Memory B cell (primary cell): ENCODE results near the gene RHBDD1.
"Not testable (repeated sequence)": the region's sequence is repeated elsewhere in the genome, so short reads cannot be mapped to it uniquely, and the experiment has no call there.

ENCODE experiments used
- ATAC-seq: fragments of 150-1000 bp; cut with Tn5 transposase; 2 replicates; pipeline ENCODE4 v1.10.0; 2021; ENCODE audit warnings: low read depth, mild to moderate bottlenecking, moderate library complexity
- DNase-seq, 2 donors: peaks; one replicate each; pipeline ENCODE4 v3.0.0; 2022; ENCODE audit warnings: low spot score in 2 of 2
- H3K27ac Mint-ChIP-seq: one replicate; pipeline ENCODE4 v1.8.0; 2022; ENCODE audit warnings: mild to moderate bottlenecking, moderate library complexity, mixed read lengths
- H3K27me3 Mint-ChIP-seq: one replicate; pipeline ENCODE4 v1.8.0; 2022; ENCODE audit warnings: mixed read lengths
- H3K36me3 Mint-ChIP-seq: one replicate; pipeline ENCODE4 v1.8.0; 2022; ENCODE audit warnings: mild to moderate bottlenecking, mixed read lengths
- H3K4me1 Mint-ChIP-seq: one replicate; pipeline ENCODE4 v1.8.0; 2022; ENCODE audit warnings: mixed read lengths
- H3K4me3 Mint-ChIP-seq: one replicate; pipeline ENCODE4 v1.8.0; 2022; ENCODE audit warnings: mild to moderate bottlenecking, moderate library complexity, mixed read lengths
- H3K9me3 Mint-ChIP-seq: one replicate; pipeline ENCODE4 v1.8.0; 2022; ENCODE audit warnings: mixed read lengths

Gene RHBDD1

DNA sequence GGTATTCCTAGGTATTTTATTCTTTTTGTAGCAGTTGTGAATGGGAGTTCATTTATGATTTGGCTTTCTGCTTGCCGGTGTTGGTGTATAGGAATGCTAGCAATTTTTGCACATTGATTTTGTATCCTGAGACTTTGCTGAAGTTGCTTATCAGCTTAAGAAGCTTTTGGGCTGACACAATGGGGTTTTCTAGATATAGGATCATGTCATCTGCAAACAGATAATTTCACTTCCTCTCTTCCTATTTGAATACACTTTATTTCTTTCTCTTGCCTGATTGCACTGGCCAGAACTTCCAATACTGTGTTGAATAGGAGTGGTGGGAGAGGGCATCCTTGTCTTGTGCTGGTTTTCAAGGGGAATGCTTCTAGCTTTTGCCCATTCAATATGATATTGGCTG, 7.1 kb downstream of the RHBDD1 start:
- Mint-ChIP-seq H3K36me3 (peaks cover 13% of the 10 kb centered on the region), H3K4me3 (peak overlapping the region; percentile 68), H3K4me1 (peaks cover 47% of the 10 kb centered on the region), H3K27ac (peak overlapping the region; percentile 89)
- not testable (repeated sequence) for DNase-seq, H3K9me3 Mint-ChIP-seq, H3K27me3 Mint-ChIP-seq, ATAC-seq

DNA sequence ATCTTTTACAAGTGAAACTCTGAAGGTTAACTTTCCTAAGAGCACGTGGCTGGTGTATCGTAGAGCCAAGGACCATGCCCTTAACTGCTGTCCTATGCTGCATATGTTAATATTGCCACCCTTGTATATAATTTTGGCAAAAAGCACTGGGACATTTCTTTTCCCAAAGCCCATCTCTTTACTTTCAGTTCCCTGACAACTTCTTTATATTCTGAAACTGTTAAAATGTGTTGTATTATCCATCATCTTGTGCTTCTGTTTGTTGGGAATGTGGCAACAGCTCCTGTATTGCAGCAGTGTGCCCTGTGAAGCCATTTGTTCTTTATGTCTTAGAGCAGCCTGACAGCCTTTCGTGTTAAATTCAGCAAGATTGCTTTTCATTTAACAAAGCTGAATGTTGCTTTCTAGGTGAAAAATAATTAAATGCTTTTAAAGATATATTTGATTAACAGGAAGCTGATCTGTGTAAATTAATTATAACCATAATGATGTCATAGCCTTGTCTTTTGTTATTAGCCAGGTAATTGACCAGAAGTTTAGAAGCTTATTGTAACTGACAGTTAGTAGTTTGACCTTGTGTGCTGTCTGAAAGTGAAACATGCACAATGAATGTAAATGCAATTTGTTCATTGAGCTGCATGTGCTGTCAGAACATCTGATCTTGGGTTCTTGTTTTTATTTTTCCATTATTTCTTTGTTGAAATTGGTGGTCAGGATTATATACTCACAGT, 9.7 kb downstream of the RHBDD1 start:
- H3K27me3 Mint-ChIP-seq: no peaks in the 10 kb centered on the region
- ATAC-seq: no peak
- DNase-seq: no peak
- H3K36me3 Mint-ChIP-seq: peaks cover 16% of the 10 kb centered on the region
- H3K9me3 Mint-ChIP-seq: peaks cover 4% of the 10 kb centered on the region
- peaks cover 33% of the 10 kb centered on the region for H3K4me1 Mint-ChIP-seq
- H3K27ac Mint-ChIP-seq: no peak overlapping the region
- no peak overlapping the region for H3K4me3 Mint-ChIP-seq

DNA sequence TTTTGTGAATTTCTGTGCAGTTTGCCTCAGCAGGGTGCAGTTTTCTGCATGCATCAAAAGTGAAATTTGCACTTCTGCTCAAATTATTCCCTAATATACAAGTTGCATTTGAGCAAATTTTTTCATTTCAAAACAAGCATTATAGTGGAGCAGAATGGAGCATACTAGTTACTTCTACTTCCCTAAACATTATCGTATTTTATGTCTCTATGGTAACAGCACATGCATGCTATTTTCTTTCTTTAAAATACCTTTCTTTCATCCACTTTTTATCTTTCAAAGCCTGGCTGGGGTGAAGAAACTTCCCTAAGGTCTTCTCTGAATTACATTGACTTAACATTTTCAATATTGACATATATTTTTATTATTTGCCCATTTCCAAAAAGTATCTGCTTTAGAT, 11.2 kb downstream of the RHBDD1 start:
- Mint-ChIP-seq H3K9me3 (peaks cover 4% of the 10 kb centered on the region), H3K4me1 (peaks cover 35% of the 10 kb centered on the region), H3K4me3 (no peak overlapping the region), H3K36me3 (peaks cover 18% of the 10 kb centered on the region), H3K27me3 (no peaks in the 10 kb centered on the region), H3K27ac (peak overlapping the region; percentile 12)
- DNase-seq: no peak
- ATAC-seq: peak; percentile 68

DNA sequence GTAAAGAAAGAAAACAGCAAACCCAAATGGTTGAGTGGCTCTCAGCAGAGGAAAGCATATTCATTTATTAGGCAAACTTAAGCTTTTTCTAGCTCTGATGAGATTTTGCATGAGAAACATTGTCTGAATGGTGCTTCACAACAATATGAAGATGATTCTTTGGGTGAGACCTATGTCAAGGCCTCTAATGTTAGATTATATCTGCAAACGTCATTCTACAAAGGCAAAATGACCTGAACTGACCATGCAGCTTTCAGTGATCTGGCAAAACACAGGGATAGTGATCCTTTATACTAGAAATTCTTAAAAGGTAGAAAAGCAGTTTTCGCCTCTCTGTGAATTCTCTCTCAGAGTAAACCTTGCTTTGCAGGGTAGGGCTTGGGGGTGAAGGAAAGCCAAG, 11.7 kb downstream of the RHBDD1 start:
- Mint-ChIP-seq H3K4me1 (peaks cover 33% of the 10 kb centered on the region), H3K27me3 (no peaks in the 10 kb centered on the region), H3K36me3 (peaks cover 18% of the 10 kb centered on the region), H3K9me3 (peaks cover 4% of the 10 kb centered on the region), H3K27ac (no peak overlapping the region), H3K4me3 (no peak overlapping the region)
- ATAC-seq (no peak), DNase-seq (no peak)

DNA sequence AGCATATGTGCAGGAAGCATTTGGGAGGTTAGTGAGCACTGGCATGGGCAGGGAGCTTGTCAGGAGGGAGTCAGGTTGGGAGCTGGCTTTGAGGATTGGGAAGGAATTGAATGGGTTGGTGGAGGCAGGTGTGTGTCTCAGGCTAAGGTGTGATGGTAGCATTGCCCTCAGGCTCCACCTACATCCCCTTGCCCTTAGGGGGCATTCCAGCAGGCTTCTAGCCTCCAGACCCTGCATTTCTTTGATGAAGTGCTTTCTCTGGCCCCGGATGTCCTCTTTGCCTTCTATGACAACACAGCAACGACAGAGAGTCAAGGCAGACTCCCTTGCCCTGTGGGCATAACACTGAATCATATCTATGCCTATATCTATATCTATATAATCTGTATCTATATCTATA, 13.5 kb downstream of the RHBDD1 start:
- peaks cover 18% of the 10 kb centered on the region for H3K4me1 Mint-ChIP-seq
- ATAC-seq (no peak), DNase-seq (no peak)
- H3K27me3 Mint-ChIP-seq: no peaks in the 10 kb centered on the region
- H3K27ac Mint-ChIP-seq: no peak overlapping the region
- no peaks in the 10 kb centered on the region for H3K9me3 Mint-ChIP-seq
- H3K36me3 Mint-ChIP-seq: peaks cover 10% of the 10 kb centered on the region
- no peak overlapping the region for H3K4me3 Mint-ChIP-seq

DNA sequence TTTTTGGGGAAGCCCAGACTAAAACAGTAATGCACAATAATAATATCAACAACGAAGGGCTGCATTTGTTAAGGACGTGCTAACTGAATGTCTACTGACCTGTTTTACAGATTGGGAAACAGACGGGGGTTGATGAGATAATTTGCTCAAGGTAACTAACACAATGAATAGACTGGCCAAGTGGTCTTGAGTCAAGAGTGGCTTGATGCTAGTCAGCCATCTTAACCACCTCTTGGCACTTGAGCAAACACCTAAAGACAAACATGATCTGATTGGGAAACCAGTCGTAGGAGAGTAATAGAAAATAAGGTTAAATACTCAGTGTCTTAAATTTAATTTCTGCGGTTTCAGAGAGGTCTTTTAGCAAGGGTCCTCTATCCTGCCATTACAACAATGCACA, 14.2 kb downstream of the RHBDD1 start:
- no peak for DNase-seq
- ATAC-seq: no peak
- peaks cover 14% of the 10 kb centered on the region for H3K36me3 Mint-ChIP-seq
- H3K4me3 Mint-ChIP-seq: no peak overlapping the region
- no peaks in the 10 kb centered on the region for H3K27me3 Mint-ChIP-seq
- no peak overlapping the region for H3K27ac Mint-ChIP-seq
- peaks cover 23% of the 10 kb centered on the region for H3K4me1 Mint-ChIP-seq
- peaks cover 1% of the 10 kb centered on the region for H3K9me3 Mint-ChIP-seq

DNA sequence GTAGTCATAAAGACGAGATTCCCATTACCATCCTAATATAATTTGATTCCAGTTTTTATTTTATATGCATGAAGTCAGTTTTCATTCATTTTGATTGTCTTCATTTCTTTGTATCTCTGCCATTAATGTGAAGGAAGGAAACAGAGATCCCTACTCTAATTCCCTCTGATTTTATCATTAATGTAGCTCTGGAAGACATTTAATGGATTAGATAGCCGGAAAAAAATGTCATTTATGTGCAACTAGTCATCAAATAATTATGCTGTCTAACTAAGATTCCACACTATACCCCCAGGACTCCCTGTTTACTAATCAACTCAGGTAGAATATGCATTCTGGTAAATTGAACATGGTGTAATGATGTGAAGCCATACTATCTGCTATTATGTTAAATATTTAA, 19.9 kb downstream of the RHBDD1 start:
- Mint-ChIP-seq H3K27ac (no peak overlapping the region), H3K36me3 (peaks cover 11% of the 10 kb centered on the region), H3K9me3 (peaks cover 1% of the 10 kb centered on the region), H3K27me3 (no peaks in the 10 kb centered on the region), H3K4me3 (no peak overlapping the region), H3K4me1 (peaks cover 33% of the 10 kb centered on the region)
- no peak for DNase-seq
- no peak for ATAC-seq

DNA sequence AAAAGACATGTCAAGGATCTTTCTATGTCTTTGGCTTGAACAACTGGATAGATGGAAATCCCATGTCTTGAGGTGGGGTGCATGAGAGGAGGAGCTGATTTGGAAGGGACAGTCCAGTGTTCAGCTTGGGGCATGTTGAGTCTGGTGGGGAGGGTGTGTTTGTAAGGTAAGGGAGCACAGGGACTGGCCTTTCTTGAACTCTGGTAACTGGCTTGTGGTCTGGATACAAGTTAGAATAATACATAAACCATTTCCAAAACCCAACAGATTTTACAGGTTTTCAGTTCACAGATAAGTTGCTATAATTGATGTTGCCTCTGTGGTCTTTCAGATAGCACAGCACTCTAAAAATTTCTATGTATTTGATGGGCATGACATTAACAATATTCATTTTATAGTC, 24.2 kb downstream of the RHBDD1 start:
- Mint-ChIP-seq H3K4me3 (no peak overlapping the region), H3K4me1 (peaks cover 41% of the 10 kb centered on the region), H3K27ac (peak overlapping the region; percentile 0), H3K27me3 (no peaks in the 10 kb centered on the region), H3K36me3 (peaks cover 9% of the 10 kb centered on the region), H3K9me3 (no peaks in the 10 kb centered on the region)
- DNase-seq (no peak), ATAC-seq (no peak)

DNA sequence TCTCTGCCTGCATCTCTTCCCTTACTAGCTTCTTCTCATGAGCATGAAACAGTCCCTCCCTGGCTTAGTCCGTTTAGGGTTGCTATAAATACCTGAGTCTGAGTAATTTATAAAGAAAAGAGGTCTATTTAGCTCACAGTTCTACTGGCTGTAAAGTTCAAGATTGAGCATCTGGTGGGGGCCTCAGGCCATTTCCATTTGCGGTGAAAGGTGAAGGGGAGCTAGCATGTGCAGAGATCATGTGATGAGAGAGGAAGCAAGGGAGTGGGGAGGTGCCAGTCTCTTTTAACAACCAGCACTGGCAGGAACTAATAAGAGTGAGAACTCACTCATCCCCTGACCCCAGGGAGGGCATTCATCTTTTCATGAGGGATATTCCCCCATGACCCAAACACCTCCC, 26.8 kb downstream of the RHBDD1 start:
- H3K27ac Mint-ChIP-seq: no peak overlapping the region
- DNase-seq (no peak), ATAC-seq (peak; percentile 58)
- H3K9me3 Mint-ChIP-seq: no peaks in the 10 kb centered on the region
- no peaks in the 10 kb centered on the region for H3K27me3 Mint-ChIP-seq
- H3K4me1 Mint-ChIP-seq: peaks cover 39% of the 10 kb centered on the region
- no peak overlapping the region for H3K4me3 Mint-ChIP-seq
- H3K36me3 Mint-ChIP-seq: peaks cover 23% of the 10 kb centered on the region

DNA sequence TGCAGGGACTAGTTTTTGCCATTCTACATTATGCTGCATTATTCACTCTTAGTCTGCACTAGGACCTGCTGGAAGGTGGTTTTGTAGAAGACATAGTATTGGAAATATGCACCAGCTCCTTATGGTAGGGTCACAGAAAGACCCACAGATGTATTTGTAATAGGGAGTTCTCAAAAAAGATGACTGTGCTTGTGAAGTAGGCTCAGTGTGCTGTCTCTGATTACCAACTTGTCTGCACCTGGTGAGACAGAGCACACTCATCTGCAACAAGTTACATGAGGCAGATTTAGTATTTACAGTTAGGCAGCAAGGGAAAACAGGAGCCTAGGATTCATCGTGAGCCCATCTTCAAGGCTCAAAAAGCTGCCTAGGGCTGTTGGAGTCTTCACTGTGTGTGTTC, 29.4 kb downstream of the RHBDD1 start:
- DNase-seq: no peak
- Mint-ChIP-seq H3K4me3 (no peak overlapping the region), H3K36me3 (peaks cover 36% of the 10 kb centered on the region)

DNA sequence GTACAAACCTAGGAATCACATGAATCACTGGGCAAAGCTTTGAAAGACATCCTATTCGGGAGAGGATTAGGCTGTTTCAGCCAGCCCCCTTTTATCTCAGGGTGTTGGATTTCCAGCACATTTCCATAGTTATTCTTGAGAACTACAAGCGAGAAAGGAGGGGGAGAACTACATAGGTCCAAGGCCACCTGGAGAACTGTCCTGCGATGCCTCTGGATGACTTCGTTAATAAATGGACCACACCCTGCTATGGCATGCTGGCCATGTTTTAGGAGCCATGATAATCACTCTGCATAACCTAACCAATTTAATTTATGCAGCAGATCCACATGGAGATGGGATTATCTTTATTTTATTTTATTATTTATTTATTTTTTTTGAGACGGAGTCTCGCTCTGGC, 29.9 kb downstream of the RHBDD1 start:
- peaks cover 29% of the 10 kb centered on the region for H3K4me1 Mint-ChIP-seq
- DNase-seq (no peak), ATAC-seq (no peak)
- no peak overlapping the region for H3K27ac Mint-ChIP-seq
- H3K9me3 Mint-ChIP-seq: no peaks in the 10 kb centered on the region
- H3K36me3 Mint-ChIP-seq: peaks cover 40% of the 10 kb centered on the region
- H3K27me3 Mint-ChIP-seq: no peaks in the 10 kb centered on the region
- H3K4me3 Mint-ChIP-seq: no peak overlapping the region

More for the DNA sequence above, 29.4 kb downstream of the RHBDD1 start:
- no peak for ATAC-seq
- peaks cover 33% of the 10 kb centered on the region for H3K4me1 Mint-ChIP-seq
- H3K27me3 Mint-ChIP-seq: no peaks in the 10 kb centered on the region
- no peaks in the 10 kb centered on the region for H3K9me3 Mint-ChIP-seq
- no peak overlapping the region for H3K27ac Mint-ChIP-seq

DNA sequence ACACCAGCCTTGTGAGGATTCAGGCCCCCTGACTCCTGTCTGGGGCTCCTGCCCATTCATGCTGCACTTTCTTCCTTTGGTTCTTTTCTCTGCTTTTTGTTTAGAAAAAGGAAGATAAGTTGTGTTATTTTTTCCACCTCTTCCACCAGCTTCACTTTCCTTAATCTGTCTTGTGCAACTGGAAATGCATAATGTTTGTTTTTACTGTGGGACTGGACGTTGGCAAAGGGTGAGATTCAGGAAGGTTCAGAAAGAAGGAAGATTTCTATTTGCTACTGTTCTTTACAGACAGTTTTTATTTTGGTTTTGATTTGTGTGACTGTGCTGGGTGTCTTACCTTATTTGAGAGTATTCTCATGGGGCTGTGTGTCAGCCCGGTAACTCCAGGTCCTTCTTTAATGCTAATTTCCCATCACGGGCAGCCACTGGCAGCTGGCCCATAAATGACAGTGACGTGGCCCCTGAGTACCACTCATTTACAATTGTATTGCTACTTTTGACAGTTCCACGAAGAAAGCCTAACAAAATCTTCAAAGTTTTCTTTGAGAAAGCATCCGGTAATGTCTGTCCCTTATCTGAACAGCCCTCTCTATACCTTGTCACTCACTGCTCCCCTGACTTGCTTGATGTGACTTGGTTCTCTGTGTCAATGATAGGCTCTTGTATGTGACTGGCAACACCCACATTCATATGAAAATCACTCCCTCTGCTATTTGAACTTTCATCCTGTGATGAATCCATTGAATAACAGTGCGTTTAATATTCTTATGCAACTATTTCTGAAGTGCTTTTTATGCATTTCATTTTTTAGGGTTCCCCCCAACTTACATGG, 32.7 kb downstream of the RHBDD1 start:
- H3K27me3 Mint-ChIP-seq: no peaks in the 10 kb centered on the region
- DNase-seq: no peak
- peaks cover 48% of the 10 kb centered on the region for H3K36me3 Mint-ChIP-seq
- no peak overlapping the region for H3K4me3 Mint-ChIP-seq
- no peak for ATAC-seq
- H3K27ac Mint-ChIP-seq: peak overlapping the region; percentile 58
- H3K4me1 Mint-ChIP-seq: peaks cover 15% of the 10 kb centered on the region
- peaks cover 2% of the 10 kb centered on the region for H3K9me3 Mint-ChIP-seq

DNA sequence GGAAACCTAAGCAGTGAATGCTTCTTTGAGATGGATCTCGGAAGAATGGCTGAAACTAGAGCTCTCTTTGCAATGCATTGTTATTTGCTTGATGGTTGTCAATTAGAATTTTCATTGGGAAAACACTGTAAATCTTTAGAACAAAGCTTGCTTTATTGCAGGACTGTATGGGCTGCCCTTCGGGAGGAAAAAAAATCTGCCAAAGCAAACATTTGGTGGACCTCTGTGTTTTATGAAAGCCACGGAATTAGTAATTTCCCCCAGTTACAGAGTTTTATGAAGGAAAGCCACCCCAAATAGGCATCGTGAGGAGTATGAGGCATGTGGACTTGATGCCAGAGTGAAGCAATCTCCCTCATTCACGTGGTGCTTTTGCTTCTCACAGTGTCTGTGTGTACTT, 33.5 kb downstream of the RHBDD1 start:
- Mint-ChIP-seq H3K4me3 (no peak overlapping the region), H3K36me3 (peaks cover 49% of the 10 kb centered on the region), H3K4me1 (peaks cover 21% of the 10 kb centered on the region), H3K27me3 (no peaks in the 10 kb centered on the region), H3K27ac (no peak overlapping the region), H3K9me3 (peaks cover 3% of the 10 kb centered on the region)
- no peak for ATAC-seq
- DNase-seq: no peak

DNA sequence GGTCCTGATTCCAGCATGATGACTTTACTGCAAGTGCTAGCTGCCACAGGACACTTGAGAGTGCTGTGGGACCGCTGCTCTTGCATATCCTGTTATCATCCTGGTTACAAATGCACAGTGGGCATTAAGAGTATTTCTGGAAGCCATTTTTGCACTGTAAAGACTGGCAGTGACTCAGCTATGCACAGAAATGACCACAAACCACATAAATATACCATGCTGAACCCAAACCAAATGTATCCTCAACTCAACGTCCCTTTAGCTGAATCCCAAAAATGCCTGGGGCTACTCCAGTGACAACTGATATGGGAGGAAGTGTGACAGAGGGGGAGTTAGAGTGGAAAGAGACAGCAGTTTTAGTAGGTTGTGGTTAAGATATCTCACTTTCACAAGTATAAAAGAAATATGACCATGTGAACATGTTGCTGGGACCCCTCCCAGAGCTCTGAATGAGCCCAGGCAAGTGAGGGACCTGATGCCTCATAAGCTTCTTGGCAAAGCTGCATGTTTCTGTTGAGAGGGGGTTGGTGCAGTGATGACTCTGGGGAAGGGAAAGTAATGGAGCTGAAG, 37.3 kb downstream of the RHBDD1 start:
- no peak for ATAC-seq
- Mint-ChIP-seq H3K4me3 (no peak overlapping the region), H3K27ac (no peak overlapping the region), H3K36me3 (peaks cover 42% of the 10 kb centered on the region), H3K9me3 (peaks cover 3% of the 10 kb centered on the region), H3K27me3 (no peaks in the 10 kb centered on the region), H3K4me1 (peaks cover 25% of the 10 kb centered on the region)
- no peak for DNase-seq
